Measurements from ENCODE around the gene PHC1. TPM values are rescaled to one million over a fixed set of nuclear protein-coding genes. Genes with fewer than 3 reads are reported as not detected.
A peak's percentile ranks its signal among the peaks of the same experiment; 100 is the strongest.

Gene PHC1
- total RNA-seq, 4 donors from 2014 or later, result 15.7 to 32.6 (median 28.2) TPM

DNA sequence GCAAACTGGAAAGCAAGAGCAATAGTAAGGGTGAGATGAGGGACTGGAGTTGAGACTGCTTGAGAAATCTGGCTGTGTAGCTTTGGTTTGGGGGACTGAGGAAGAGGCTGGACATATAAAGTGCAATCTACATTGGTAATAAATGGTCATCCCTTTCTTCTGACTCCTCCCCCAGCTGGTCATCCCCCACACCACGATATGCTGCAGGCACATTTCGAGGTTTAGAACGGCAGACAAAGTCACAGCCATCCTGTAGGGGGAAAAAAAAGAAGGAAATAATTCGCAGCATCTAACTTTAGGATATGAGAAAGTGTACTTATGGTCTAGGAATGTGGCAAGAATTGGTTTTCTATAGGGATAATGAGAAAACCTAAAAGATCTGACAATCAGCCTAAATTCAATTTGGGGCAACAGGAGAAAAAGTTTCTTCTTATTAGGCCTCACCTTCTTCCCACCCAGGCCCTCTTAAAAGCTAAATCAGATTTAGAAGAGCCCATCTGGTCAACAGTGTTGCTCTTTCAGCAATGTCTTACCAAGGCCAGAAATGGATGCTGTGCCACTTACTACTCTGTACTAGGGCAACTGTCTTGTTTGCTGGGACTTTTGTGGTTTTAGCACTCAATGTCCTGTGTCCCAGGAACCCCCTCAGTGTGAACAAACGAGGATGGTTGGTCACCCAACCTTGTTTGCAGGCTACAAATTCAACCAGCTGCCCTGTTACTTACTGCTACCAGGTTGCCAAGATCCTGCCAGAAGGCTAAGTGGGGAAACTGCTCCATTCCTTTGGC, 27.6 kb downstream of the PHC1 start:
- Histone ChIP-seq H3K27me3 (no peaks in the 10 kb centered on the region), H3K27ac (no peak overlapping the region), H3K4me3 (no peak overlapping the region), H3K4me1 (peaks cover under 1% of the 10 kb centered on the region), H3K9me3 (no peaks in the 10 kb centered on the region), H3K36me3 (peaks cover 73% of the 10 kb centered on the region)
- whole genome bisulfite sequencing, result 68% methylated on average over 5 of the region's 5 CpGs
- DNase-seq (ENCODE audit: low spot score in 2 of 2), result no peak
- no peak for TF ChIP-seq EP300 (IDR thresholded peaks at IDR 0.05)
- no peak for TF ChIP-seq POLR2A (IDR thresholded peaks at IDR 0.05)
- TF ChIP-seq, protein P1, sequence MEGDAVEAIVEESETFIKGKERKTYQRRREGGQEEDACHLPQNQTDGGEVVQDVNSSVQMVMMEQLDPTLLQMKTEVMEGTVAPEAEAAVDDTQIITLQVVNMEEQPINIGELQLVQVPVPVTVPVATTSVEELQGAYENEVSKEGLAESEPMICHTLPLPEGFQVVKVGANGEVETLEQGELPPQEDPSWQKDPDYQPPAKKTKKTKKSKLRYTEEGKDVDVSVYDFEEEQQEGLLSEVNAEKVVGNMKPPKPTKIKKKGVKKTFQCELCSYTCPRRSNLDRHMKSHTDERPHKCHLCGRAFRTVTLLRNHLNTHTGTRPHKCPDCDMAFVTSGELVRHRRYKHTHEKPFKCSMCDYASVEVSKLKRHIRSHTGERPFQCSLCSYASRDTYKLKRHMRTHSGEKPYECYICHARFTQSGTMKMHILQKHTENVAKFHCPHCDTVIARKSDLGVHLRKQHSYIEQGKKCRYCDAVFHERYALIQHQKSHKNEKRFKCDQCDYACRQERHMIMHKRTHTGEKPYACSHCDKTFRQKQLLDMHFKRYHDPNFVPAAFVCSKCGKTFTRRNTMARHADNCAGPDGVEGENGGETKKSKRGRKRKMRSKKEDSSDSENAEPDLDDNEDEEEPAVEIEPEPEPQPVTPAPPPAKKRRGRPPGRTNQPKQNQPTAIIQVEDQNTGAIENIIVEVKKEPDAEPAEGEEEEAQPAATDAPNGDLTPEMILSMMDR (IDR thresholded peaks at IDR 0.05), result no peak
- TF ChIP-seq POLR2AphosphoS5 (IDR thresholded peaks at IDR 0.05), result no peak

- no peaks in the 10 kb centered on the region for H3K27me3 ChIP-seq
- 86% methylated on average over 10 of the region's 10 CpGs for WGBS
- peaks cover 19% of the 10 kb centered on the region for H3K4me1 ChIP-seq
- no peaks in the 10 kb centered on the region for H3K9me3 ChIP-seq
- H3K36me3 ChIP-seq, result peaks cover 57% of the 10 kb centered on the region
- no peak overlapping the region for H3K27ac ChIP-seq
- H3K4me3 ChIP-seq, result no peak overlapping the region
- no peak for TF ChIP-seq POLR2A (IDR thresholded peaks at IDR 0.05)
- DNase-seq (ENCODE audit: low spot score in 2 of 2), result no peak
Observed at GRCh38 chr12:8943565-8944186, 29.4 kb downstream of the PHC1 start.

GRCh38 chr12:8946733-8947132, 32.4 kb downstream of the PHC1 start:
- TF ChIP-seq POLR2A (IDR thresholded peaks at IDR 0.05) (no peak), POLR2AphosphoS5 (IDR thresholded peaks at IDR 0.05) (no peak), EP300 (IDR thresholded peaks at IDR 0.05) (no peak)
- TF ChIP-seq, protein P1 (IDR thresholded peaks at IDR 0.05), result no peak
- Histone ChIP-seq H3K9me3 (no peaks in the 10 kb centered on the region), H3K36me3 (peaks cover 45% of the 10 kb centered on the region), H3K4me3 (no peak overlapping the region), H3K27me3 (no peaks in the 10 kb centered on the region), H3K4me1 (peaks cover 35% of the 10 kb centered on the region), H3K27ac (no peak overlapping the region)
- WGBS, result 72% methylated on average over 1 of the region's 1 CpG
- DNase-seq (ENCODE audit: low spot score in 2 of 2), result no peak

DNA sequence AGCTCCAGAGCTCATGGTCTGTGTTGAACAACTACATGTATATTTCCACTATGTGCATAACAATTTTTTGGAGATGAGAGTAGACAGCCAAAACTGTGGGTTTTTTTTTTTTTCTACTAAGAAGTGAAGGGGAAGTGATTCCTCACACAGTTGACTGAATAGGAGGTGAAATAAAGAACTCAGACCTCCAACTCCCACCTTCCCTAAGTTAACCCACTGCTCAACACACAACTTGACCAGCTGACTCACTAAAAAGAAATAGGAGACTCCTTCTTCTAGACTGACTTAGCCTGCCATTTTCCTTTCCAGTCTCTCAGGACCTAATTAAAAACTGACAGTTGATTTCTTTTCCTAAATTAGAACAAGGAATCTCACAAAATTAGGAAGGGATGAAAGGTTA, 33.4 kb downstream of the PHC1 start:
- Histone ChIP-seq H3K36me3 (peaks cover 35% of the 10 kb centered on the region), H3K4me1 (peaks cover 35% of the 10 kb centered on the region), H3K4me3 (peak overlapping the region; percentile 84), H3K27me3 (no peaks in the 10 kb centered on the region), H3K27ac (no peak overlapping the region), H3K9me3 (no peaks in the 10 kb centered on the region)
- TF ChIP-seq EP300 (IDR thresholded peaks at IDR 0.05) (no peak), POLR2A (IDR thresholded peaks at IDR 0.05) (no peak), POLR2AphosphoS5 (IDR thresholded peaks at IDR 0.05) (no peak)
- TF ChIP-seq, protein P1 (IDR thresholded peaks at IDR 0.05), result no peak
- no peak for DNase-seq (ENCODE audit: low spot score in 2 of 2)

DNA sequence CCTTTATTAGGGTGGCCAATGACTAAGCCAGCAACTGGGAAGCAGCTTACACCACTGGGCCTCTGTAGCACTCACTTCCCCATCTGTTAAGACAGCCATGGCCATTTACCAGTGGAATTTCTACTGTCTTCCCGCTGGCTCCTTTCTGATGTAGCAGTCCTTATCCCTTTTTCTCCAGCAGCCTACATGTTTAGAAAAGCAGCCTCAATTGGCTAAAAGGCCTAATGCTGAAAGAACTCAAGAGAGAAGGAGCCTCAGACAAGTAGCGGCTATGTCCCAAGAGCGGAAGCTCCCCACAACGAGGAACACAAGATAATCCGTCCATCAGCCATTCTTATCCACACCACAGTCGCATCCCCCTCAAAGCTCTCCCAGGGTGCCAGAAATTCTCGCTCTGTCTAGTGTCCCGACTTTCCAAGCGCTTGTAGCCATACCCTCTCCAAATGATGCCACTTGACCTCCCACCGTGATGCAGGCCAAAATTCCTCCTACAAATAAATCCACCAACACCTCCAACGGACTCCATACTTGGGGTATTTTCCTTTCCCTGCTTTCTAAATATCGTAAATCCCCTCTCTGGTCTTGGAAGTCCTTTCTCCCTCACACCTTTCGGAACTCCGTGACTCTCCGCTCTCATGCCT, 34.5 kb downstream of the PHC1 start:
- peaks cover 25% of the 10 kb centered on the region for H3K36me3 ChIP-seq
- H3K4me1 ChIP-seq, result peaks cover 35% of the 10 kb centered on the region
- no peak for DNase-seq (ENCODE audit: low spot score in 2 of 2)
- H3K27me3 ChIP-seq, result no peaks in the 10 kb centered on the region
- no peaks in the 10 kb centered on the region for H3K9me3 ChIP-seq
- no peak for TF ChIP-seq POLR2AphosphoS5 (IDR thresholded peaks at IDR 0.05)
- TF ChIP-seq, protein P1 (IDR thresholded peaks at IDR 0.05), result no peak
- TF ChIP-seq POLR2A (IDR thresholded peaks at IDR 0.05), result no peak
- TF ChIP-seq EP300 (IDR thresholded peaks at IDR 0.05), result no peak
- 2% methylated on average over 15 of the region's 15 CpGs for WGBS
- peak overlapping the region; percentile 97 for H3K27ac ChIP-seq
- H3K4me3 ChIP-seq, result peak overlapping the region; percentile 84
